Activated T-helper 17 cell treated with anti-CD3 and anti-CD28 coated beads, Interleukin-2, amount 50 U/mL, for 72 hours (primary cell): ENCODE data around the gene COL27A1. TPM values are rescaled to one million over a fixed set of nuclear protein-coding genes. Genes with fewer than 3 reads are reported as not detected.
"Not testable (repeated sequence)": the region's sequence is repeated elsewhere in the genome, so short reads cannot be mapped to it uniquely, and the experiment has no call there.

ENCODE experiments used
- ATAC-seq: fragments of 150-1000 bp; cut with Tn5 transposase; replicated peaks from 2 replicates; pipeline ENCODE4 v1.10.0; 2021; ENCODE audit warnings: mild to moderate bottlenecking, moderate library complexity
- H3K27ac Mint-ChIP-seq: one replicate; pipeline ENCODE4 v1.8.0; 2022; ENCODE audit warnings: mixed read lengths
- H3K27me3 Mint-ChIP-seq: one replicate; pipeline ENCODE4 v1.8.0; 2022; ENCODE audit warnings: mixed read lengths
- H3K36me3 Mint-ChIP-seq: one replicate; pipeline ENCODE4 v1.8.0; 2022; ENCODE audit warnings: low read depth, mild to moderate bottlenecking, mixed read lengths
- H3K4me1 Mint-ChIP-seq: one replicate; pipeline ENCODE4 v1.8.0; 2022; ENCODE audit warnings: mixed read lengths
- H3K4me3 Mint-ChIP-seq: one replicate; pipeline ENCODE4 v1.8.0; 2022; ENCODE audit warnings: mild to moderate bottlenecking, mixed read lengths
- H3K9me3 Mint-ChIP-seq: one replicate; pipeline ENCODE4 v1.8.0; 2022; ENCODE audit warnings: mixed read lengths
- total RNA-seq, 2 donors: library from RNA; stranded (reverse); gene quantifications; one replicate each; pipeline ENCODE4 v1.2.3, GENCODE V29; 2022

COL27A1 gene
- total RNA-seq, 2 donors from 2014 or later, result 7.8 to 12.0 TPM

- Mint-ChIP-seq H3K4me3 (no peak overlapping the region), H3K36me3 (no peaks in the 10 kb centered on the region), H3K27ac (no peak overlapping the region), H3K4me1 (no peaks in the 10 kb centered on the region), H3K27me3 (peaks cover 12% of the 10 kb centered on the region), H3K9me3 (no peaks in the 10 kb centered on the region)
- no peak for ATAC-seq
Observed at GRCh38 chr9:114315723-114316363, 160.5 kb downstream of the COL27A1 start.

GRCh38 chr9:114316605-114317230 is 161.4 kb downstream of the COL27A1 start:
- ATAC-seq, result no peak
- H3K9me3 Mint-ChIP-seq, result no peaks in the 10 kb centered on the region
- peaks cover 12% of the 10 kb centered on the region for H3K27me3 Mint-ChIP-seq
- H3K4me1 Mint-ChIP-seq, result peaks cover 3% of the 10 kb centered on the region
- no peaks in the 10 kb centered on the region for H3K36me3 Mint-ChIP-seq
- no peak overlapping the region for H3K4me3 Mint-ChIP-seq
- H3K27ac Mint-ChIP-seq, result no peak overlapping the region

- Mint-ChIP-seq H3K4me3 (no peak overlapping the region), H3K27ac (no peak overlapping the region), H3K27me3 (peaks cover 12% of the 10 kb centered on the region), H3K9me3 (no peaks in the 10 kb centered on the region), H3K4me1 (peaks cover 8% of the 10 kb centered on the region), H3K36me3 (no peaks in the 10 kb centered on the region)
- no peak for ATAC-seq
Observed at GRCh38 chr9:114317665-114318357, 162.5 kb downstream of the COL27A1 start.

- H3K4me3 Mint-ChIP-seq, result no peak overlapping the region
- no peak overlapping the region for H3K27ac Mint-ChIP-seq
Observed at GRCh38 chr9:114318416-114318815, 163.1 kb downstream of the COL27A1 start.

GRCh38 chr9:114319147-114319546 is 163.8 kb downstream of the COL27A1 start:
- peaks cover 12% of the 10 kb centered on the region for H3K27me3 Mint-ChIP-seq
- peaks cover 8% of the 10 kb centered on the region for H3K4me1 Mint-ChIP-seq
- H3K4me3 Mint-ChIP-seq, result no peak overlapping the region

More at GRCh38 chr9:114318416-114318815, 163.1 kb downstream of the COL27A1 start:
- Mint-ChIP-seq H3K27me3 (peaks cover 12% of the 10 kb centered on the region), H3K9me3 (no peaks in the 10 kb centered on the region), H3K36me3 (no peaks in the 10 kb centered on the region), H3K4me1 (peaks cover 8% of the 10 kb centered on the region)
- ATAC-seq, result no peak

GRCh38 chr9:114320710-114321109 is 165.4 kb downstream of the COL27A1 start:
- not testable (repeated sequence) for H3K4me3 Mint-ChIP-seq, H3K27ac Mint-ChIP-seq, H3K4me1 Mint-ChIP-seq, H3K9me3 Mint-ChIP-seq, H3K36me3 Mint-ChIP-seq
- H3K27me3 Mint-ChIP-seq, result peaks cover 12% of the 10 kb centered on the region
- ATAC-seq, result peak; percentile 69

More at GRCh38 chr9:114319147-114319546, 163.8 kb downstream of the COL27A1 start:
- ATAC-seq, result no peak
- H3K27ac Mint-ChIP-seq, result no peak overlapping the region
- no peaks in the 10 kb centered on the region for H3K36me3 Mint-ChIP-seq
- H3K9me3 Mint-ChIP-seq, result no peaks in the 10 kb centered on the region

GRCh38 chr9:114321759-114322158 is 166.4 kb downstream of the COL27A1 start:
- peaks cover 8% of the 10 kb centered on the region for H3K4me1 Mint-ChIP-seq
- peak overlapping the region; percentile 77 for H3K27ac Mint-ChIP-seq
- H3K36me3 Mint-ChIP-seq, result no peaks in the 10 kb centered on the region
- peak; percentile 85 for ATAC-seq
- H3K9me3 Mint-ChIP-seq, result no peaks in the 10 kb centered on the region
- peak overlapping the region; percentile 40 for H3K4me3 Mint-ChIP-seq
- peaks cover 12% of the 10 kb centered on the region for H3K27me3 Mint-ChIP-seq

GRCh38 chr9:114322160-114322818 is 167.0 kb downstream of the COL27A1 start:
- not testable (repeated sequence) for H3K4me1 Mint-ChIP-seq, H3K36me3 Mint-ChIP-seq, H3K9me3 Mint-ChIP-seq
- Mint-ChIP-seq H3K4me3 (peak overlapping the region; percentile 40), H3K27ac (peak overlapping the region; percentile 77), H3K27me3 (peaks cover 12% of the 10 kb centered on the region)
- ATAC-seq, result peak; percentile 60

GRCh38 chr9:114322831-114323531 is 167.6 kb downstream of the COL27A1 start, which contains the start of gene ORM1:
TSS of gene ORM1 (plus strand) at chr9:114323098. CDS start at chr9:114323134, 36 bp downstream.
- H3K4me3 Mint-ChIP-seq, result peak within 1 kb of the TSS; percentile 40
- not testable (repeated sequence) for H3K36me3 Mint-ChIP-seq, H3K9me3 Mint-ChIP-seq, ATAC-seq, H3K4me1 Mint-ChIP-seq
- H3K27ac Mint-ChIP-seq, result peak within 1 kb of the TSS; percentile 77
- H3K27me3 Mint-ChIP-seq, result peaks cover 12% of the 10 kb centered on the region

- not testable (repeated sequence) for H3K9me3 Mint-ChIP-seq, H3K4me1 Mint-ChIP-seq, H3K27me3 Mint-ChIP-seq, H3K36me3 Mint-ChIP-seq, ATAC-seq, H3K27ac Mint-ChIP-seq, H3K4me3 Mint-ChIP-seq
Observed at GRCh38 chr9:114323849-114324248, 168.5 kb downstream of the COL27A1 start.

- peaks cover 3% of the 10 kb centered on the region for H3K27me3 Mint-ChIP-seq
- H3K4me1 Mint-ChIP-seq, result peaks cover 8% of the 10 kb centered on the region
- H3K9me3 Mint-ChIP-seq, result no peaks in the 10 kb centered on the region
- no peaks in the 10 kb centered on the region for H3K36me3 Mint-ChIP-seq
- no peak for ATAC-seq
- no peak overlapping the region for H3K4me3 Mint-ChIP-seq
- H3K27ac Mint-ChIP-seq, result no peak overlapping the region
Observed at GRCh38 chr9:114324492-114324891, 169.2 kb downstream of the COL27A1 start.

GRCh38 chr9:114324965-114325364 is 169.6 kb downstream of the COL27A1 start:
- not testable (repeated sequence) for H3K4me3 Mint-ChIP-seq, H3K27me3 Mint-ChIP-seq, H3K4me1 Mint-ChIP-seq, H3K27ac Mint-ChIP-seq, H3K9me3 Mint-ChIP-seq, H3K36me3 Mint-ChIP-seq, ATAC-seq

- not testable (repeated sequence) for H3K4me1 Mint-ChIP-seq, H3K27me3 Mint-ChIP-seq, H3K36me3 Mint-ChIP-seq, H3K27ac Mint-ChIP-seq, H3K9me3 Mint-ChIP-seq, ATAC-seq, H3K4me3 Mint-ChIP-seq
Observed at GRCh38 chr9:114325684-114326254, 170.4 kb downstream of the COL27A1 start.

- ATAC-seq, result no peak
- no peaks in the 10 kb centered on the region for H3K36me3 Mint-ChIP-seq
- no peak overlapping the region for H3K27ac Mint-ChIP-seq
- no peaks in the 10 kb centered on the region for H3K27me3 Mint-ChIP-seq
- H3K9me3 Mint-ChIP-seq, result no peaks in the 10 kb centered on the region
- H3K4me3 Mint-ChIP-seq, result no peak overlapping the region
- H3K4me1 Mint-ChIP-seq, result no peaks in the 10 kb centered on the region
Observed at GRCh38 chr9:114327749-114328148, 172.4 kb downstream of the COL27A1 start.
